Choroid plexus epithelial cell (primary cell): Measurements from ENCODE around the gene COX17.

ENCODE experiments used
- DNase-seq: peaks from one replicate; pipeline ENCODE4 v3.0.0-alpha.2; 2010; ENCODE audit warnings: low read depth
- H3K4me3 ChIP-seq: 2 replicates; pipeline ENCODE4 v1.5.1; 2011; ENCODE audit warnings: low read depth, mild to moderate bottlenecking, control low read depth, low read length, moderate library complexity
- TF ChIP-seq, protein P1 (sequence below): conservative IDR thresholded peaks from 2 replicates; pipeline ENCODE4 v1.5.1; 2011; ENCODE audit warnings: low read depth, mild to moderate bottlenecking, control low read depth, inconsistent platforms, low read length, moderate library complexity

Gene COX17

DNA sequence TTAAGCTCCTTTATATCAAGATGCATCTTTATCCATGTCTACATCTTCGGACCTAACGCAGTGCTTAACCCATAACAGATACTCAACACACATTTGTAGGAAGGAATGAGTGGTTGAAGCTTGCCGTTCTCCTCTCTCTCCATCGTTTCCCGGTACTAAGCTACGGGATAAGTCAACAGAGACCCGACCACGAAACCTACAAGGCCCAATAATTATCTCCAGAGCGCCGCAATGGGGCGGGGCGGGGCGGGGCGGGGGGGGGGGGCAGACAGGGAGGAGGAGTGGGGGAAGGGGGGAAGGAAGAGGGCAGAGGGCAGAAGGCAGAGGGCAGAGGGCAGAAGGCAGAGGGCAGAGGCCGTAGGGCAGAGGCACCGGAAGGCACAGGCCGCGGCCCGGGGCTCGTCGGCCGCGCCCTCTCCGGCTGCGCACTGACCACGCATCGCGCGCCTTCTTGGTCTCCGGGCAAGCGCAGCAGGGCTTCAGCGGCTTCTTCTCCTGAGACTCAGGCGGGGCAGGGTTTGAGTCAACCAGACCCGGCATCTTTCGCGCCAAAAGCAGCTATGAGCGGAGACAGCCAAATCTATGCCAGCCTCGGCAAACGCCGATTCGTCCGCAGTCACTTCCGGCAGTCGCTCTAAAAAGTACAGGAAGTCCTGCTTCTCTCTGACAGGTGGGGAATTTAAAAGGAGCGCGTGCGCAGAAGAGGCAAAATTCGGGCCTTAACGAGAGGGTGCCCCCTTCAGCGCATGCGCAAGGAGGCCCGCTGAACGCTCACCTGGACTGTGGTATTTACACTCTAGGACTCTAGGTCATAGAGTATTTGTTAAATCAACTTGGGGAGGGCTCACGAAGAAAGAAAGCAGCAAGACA, at the start of gene COX17:
Gene COX17 (minus strand): TSS at position 636 of the 870 bp plus-strand sequence. CDS start 96 bp downstream, at position 540.
- DNase-seq = peak; percentile 97

DNA sequence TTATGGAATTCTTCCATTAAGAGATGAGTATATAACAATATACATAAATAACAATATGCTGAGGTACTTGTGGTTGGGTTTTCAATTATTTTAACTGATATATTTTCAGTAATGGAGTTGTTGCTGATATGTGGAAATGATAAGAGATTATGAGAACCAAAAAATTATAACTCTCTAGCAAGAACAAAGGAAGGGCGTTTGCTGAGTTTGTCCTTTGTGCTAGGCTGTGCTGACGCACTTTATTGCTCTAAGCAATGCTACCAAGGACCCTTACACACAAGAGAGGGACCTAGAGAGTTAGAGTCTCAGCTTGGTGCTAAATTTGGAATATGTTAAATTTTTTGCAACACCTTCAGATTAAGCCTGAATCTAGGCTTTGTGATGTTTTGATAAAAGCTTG, 49.7 kb upstream of the COX17 start:
- TF ChIP-seq, protein P1, sequence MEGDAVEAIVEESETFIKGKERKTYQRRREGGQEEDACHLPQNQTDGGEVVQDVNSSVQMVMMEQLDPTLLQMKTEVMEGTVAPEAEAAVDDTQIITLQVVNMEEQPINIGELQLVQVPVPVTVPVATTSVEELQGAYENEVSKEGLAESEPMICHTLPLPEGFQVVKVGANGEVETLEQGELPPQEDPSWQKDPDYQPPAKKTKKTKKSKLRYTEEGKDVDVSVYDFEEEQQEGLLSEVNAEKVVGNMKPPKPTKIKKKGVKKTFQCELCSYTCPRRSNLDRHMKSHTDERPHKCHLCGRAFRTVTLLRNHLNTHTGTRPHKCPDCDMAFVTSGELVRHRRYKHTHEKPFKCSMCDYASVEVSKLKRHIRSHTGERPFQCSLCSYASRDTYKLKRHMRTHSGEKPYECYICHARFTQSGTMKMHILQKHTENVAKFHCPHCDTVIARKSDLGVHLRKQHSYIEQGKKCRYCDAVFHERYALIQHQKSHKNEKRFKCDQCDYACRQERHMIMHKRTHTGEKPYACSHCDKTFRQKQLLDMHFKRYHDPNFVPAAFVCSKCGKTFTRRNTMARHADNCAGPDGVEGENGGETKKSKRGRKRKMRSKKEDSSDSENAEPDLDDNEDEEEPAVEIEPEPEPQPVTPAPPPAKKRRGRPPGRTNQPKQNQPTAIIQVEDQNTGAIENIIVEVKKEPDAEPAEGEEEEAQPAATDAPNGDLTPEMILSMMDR = no peak
- DNase-seq = no peak
- no peak overlapping the region for H3K4me3 ChIP-seq

More for the DNA sequence above, at the start of gene COX17:
- peak within 1 kb of the TSS; percentile 73 for H3K4me3 ChIP-seq
- TF ChIP-seq, protein P1 = no peak

- no peak for DNase-seq
- no peak overlapping the region for H3K4me3 ChIP-seq
- TF ChIP-seq, protein P1 = no peak
Measured at GRCh38 chr3:119723022-119723421, 45.8 kb upstream of the COX17 start.

GRCh38 chr3:119717520-119717919, 40.3 kb upstream of the COX17 start:
- H3K4me3 ChIP-seq = no peak overlapping the region
- no peak for DNase-seq
- TF ChIP-seq, protein P1 = no peak

- no peak overlapping the region for H3K4me3 ChIP-seq
- TF ChIP-seq, protein P1 = no peak
- no peak for DNase-seq
Measured at GRCh38 chr3:119716998-119717397, 39.8 kb upstream of the COX17 start.

GRCh38 chr3:119715105-119715504, 37.9 kb upstream of the COX17 start:
- TF ChIP-seq, protein P1 = no peak
- H3K4me3 ChIP-seq = no peak overlapping the region
- DNase-seq = no peak
